Fibroblast of mammary gland (primary cell): ENCODE measurements around the gene AKAP13.
A peak's percentile ranks its signal among the peaks of the same experiment; 100 is the strongest.
"Not testable (repeated sequence)": the region's sequence is repeated elsewhere in the genome, so short reads cannot be mapped to it uniquely, and the experiment has no call there.

Experiments
- DNase-seq: peaks from one replicate; pipeline ENCODE4 v3.0.0-alpha.2; 2010; ENCODE audit warnings: low read depth
- H3K4me3 ChIP-seq: 2 replicates; pipeline ENCODE4 v1.5.1; 2011; ENCODE audit warnings: low read depth, mild to moderate bottlenecking, low read length, moderate library complexity; ENCODE audit not compliant: control insufficient read depth
- TF ChIP-seq, protein P1 (sequence below): conservative IDR thresholded peaks from 2 replicates; pipeline ENCODE4 v1.5.1; 2011; ENCODE audit warnings: low read depth, low read length, inconsistent platforms; ENCODE audit not compliant: control insufficient read depth, insufficient read depth

Gene AKAP13

DNA sequence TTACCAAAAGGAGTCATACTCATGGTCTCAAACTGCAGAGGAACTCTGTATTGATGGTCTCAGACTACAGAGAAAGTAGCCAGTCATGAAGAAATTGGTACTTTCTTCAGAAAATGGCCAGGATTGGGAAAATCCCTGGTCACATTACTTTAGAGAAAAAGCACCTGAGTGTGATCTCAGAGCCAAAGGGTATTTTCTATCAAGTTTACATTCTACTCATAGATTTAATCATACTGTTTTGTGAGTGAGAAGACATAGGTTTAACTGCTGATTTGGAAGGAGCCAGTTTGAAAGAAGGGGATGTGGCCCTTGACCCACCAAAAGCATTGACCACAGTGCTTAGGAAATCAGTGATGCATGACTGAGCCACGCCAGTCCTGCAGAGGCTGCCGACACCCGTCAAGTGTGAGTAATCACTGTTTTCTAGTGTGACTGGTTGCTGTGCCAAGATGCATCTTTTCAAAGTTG is 203.6 kb downstream of the AKAP13 start:
- no peak overlapping the region for H3K4me3 ChIP-seq
- peak; percentile 69 for DNase-seq
- TF ChIP-seq, protein P1, sequence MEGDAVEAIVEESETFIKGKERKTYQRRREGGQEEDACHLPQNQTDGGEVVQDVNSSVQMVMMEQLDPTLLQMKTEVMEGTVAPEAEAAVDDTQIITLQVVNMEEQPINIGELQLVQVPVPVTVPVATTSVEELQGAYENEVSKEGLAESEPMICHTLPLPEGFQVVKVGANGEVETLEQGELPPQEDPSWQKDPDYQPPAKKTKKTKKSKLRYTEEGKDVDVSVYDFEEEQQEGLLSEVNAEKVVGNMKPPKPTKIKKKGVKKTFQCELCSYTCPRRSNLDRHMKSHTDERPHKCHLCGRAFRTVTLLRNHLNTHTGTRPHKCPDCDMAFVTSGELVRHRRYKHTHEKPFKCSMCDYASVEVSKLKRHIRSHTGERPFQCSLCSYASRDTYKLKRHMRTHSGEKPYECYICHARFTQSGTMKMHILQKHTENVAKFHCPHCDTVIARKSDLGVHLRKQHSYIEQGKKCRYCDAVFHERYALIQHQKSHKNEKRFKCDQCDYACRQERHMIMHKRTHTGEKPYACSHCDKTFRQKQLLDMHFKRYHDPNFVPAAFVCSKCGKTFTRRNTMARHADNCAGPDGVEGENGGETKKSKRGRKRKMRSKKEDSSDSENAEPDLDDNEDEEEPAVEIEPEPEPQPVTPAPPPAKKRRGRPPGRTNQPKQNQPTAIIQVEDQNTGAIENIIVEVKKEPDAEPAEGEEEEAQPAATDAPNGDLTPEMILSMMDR: no peak

DNA sequence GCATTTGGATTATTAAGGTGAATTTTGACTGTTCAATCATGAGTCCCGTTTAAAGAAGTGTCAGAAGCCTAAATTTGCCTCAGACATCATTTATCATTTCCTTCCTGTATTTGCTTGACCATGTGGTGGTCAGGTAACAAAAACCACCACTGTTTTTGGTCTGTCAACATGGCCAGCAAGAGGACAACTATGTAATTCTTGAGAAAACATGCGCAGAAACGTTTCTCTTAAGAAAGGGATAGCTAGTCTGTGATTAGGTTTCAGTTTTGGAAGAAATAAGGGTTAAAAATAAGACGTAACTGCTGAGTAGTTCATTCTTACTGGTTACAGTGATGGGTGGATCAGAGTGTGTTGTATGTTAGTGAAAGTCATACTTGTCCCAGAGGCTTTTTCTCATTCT is 204.5 kb downstream of the AKAP13 start:
- TF ChIP-seq, protein P1: no peak
- DNase-seq: no peak
- H3K4me3 ChIP-seq: no peak overlapping the region

DNA sequence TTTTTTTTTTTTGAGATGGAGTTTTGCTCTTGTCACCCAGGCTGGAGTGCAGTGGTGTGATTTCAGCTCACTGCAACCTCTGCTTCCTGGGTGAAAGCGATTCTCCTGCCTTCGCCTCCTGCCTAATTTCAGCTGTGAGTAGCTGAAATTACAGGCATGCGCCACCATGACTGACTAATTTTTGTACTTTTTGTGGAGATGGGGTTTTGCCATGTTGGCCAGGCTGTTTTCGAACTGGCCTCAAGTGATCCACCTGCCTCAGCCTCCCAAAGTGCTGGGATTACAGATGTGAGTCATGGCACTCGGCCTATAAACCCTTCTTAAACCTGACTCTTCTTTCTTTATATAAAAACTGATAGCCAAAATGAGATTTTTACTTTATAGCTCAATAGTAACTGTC is 205.8 kb downstream of the AKAP13 start:
- H3K4me3 ChIP-seq, DNase-seq: not testable (repeated sequence)

DNA sequence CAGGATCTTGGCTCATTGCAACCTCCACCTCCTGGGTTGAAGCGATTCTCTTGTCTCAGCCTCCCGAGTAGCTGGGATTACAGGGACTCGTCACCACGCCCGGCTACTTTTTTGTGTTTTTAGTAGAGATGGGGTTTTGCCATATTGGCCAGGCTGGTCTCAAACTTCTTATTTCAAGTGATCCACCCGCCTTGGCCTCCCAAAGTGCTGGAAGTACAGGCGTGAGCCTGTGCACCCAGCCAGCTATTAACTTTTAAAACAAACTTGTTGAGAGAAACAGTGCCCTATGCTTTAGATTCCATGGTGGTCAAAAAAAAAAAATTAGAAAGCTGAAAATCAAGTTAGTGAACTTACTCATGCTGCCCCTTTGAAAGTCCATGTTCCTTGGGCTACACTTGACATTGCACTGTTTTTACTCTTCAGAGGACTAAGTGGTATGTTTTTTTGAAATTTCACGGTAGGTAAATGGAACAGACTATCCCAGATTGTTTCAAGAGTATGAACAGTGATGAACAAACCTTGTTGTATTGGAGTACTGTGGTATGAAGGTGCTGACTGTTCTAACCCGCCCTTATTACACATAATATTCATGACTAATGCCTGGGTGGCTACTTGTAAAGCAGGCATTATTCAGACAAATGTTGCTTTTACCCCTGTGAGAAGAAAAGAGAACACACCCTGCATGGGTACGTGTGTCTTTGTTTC is 207.5 kb downstream of the AKAP13 start:
- TF ChIP-seq, protein P1: no peak
- peak; percentile 90 for DNase-seq
- no peak overlapping the region for H3K4me3 ChIP-seq

DNA sequence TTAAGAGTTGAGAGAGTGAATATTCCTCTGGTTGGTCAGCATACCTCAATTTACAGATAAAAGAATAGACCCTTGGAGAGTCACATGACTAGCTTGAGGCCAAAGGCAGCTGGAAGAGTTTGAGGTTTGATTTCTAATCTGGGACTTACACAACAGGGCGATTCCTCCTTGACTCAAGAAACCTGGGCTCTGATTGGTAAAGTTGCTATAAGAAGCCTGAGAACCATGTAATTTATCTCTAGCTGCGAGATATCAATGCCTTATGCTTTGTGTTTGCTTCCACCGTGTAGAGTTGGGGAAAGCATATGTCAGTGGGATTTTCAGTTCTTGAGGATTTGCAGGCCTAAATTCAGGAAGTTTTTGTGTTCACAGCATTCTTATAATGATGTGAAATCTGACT is 208.3 kb downstream of the AKAP13 start:
- H3K4me3 ChIP-seq: no peak overlapping the region
- peak; percentile 57 for DNase-seq
- TF ChIP-seq, protein P1: no peak

DNA sequence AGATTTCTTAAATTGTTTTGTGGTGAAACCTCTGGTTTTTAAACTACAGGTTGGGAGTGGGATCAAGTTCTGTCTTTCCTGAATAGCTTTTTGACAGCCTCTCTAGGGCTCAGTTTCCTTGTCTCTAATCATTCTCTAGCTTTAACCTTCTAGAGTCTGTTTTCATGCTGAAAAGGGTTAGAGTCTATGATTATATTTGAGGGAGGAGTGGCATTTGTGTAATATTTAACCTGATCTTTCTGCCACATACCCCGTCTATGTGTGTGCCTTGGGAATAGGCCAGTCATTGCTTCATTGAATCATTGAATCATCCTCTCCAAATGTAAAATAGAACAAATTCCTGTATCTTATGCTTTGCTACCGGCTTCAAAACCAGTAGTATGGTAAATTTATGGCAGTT is 209.4 kb downstream of the AKAP13 start:
- H3K4me3 ChIP-seq: no peak overlapping the region
- TF ChIP-seq, protein P1: no peak
- DNase-seq: peak; percentile 83

DNA sequence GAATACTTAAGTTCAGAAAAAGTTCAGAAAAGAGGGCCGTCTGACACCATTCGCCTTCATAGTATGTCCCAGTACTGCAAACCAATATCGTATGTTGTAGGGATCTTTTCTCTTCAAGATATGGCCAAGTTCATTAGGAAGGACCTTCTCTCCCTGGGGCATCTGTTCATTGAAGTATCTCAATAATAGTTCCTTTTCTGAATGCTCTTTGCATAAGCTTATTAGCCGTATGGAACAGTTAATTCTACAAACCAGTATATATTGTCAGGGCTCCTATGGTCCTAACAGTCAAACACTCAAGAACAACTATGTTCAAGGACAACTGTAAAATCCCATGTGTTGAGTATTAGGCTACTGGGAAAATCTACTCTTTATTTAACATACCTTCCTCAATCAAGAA is 211.2 kb downstream of the AKAP13 start:
- TF ChIP-seq, protein P1: no peak
- no peak overlapping the region for H3K4me3 ChIP-seq
- DNase-seq: no peak
